Suprapubic skin (tissue), 4 donors: ENCODE data around the gene THTPA. TPM values are rescaled to one million over a fixed set of nuclear protein-coding genes. Genes with fewer than 3 reads are reported as not detected.
A peak's percentile ranks its signal among the peaks of the same experiment; 100 is the strongest.

Experiments
- DNase-seq, 2 donors: peaks; one replicate each; pipeline ENCODE4 v3.0.0-alpha.2; 2019; ENCODE audit warnings: low spot score in 2 of 2
- H3K27ac ChIP-seq: fragments of 200-600 bp; sonication (generic); one replicate; pipeline ENCODE4 v1.5.1; 2019
- H3K27me3 ChIP-seq: fragments of 200-600 bp; sonication (generic); one replicate; pipeline ENCODE4 v1.5.1; 2019
- H3K36me3 ChIP-seq: fragments of 200-600 bp; sonication (generic); one replicate; pipeline ENCODE4 v1.5.1; 2019
- H3K4me1 ChIP-seq: fragments of 200-600 bp; sonication (generic); one replicate; pipeline ENCODE4 v1.5.1; 2019
- H3K4me3 ChIP-seq: fragments of 200-600 bp; sonication (generic); one replicate; pipeline ENCODE4 v1.5.1; 2019; ENCODE audit warnings: mild to moderate bottlenecking
- H3K9me3 ChIP-seq: fragments of 200-600 bp; sonication (generic); one replicate; pipeline ENCODE4 v1.5.1; 2019
- EP300 ChIP-seq: sonication (generic); formaldehyde crosslinking; IDR thresholded peaks from one replicate; pipeline ENCODE4 v1.6.1; 2017; ENCODE audit warnings: antibody characterized with exemption
- POLR2A ChIP-seq, 2 donors: fragments of 450-650 bp; IDR thresholded peaks; one replicate each; pipeline ENCODE4 v1.6.1; 2017; ENCODE audit warnings: antibody characterized with exemption in 2 of 2, mild to moderate bottlenecking in 2 of 2, moderate library complexity in 2 of 2
- POLR2AphosphoS5 ChIP-seq, 3 donors: sonication (generic); formaldehyde crosslinking; IDR thresholded peaks; one replicate each; pipeline ENCODE4 v1.6.1; 2017; ENCODE audit warnings: antibody characterized with exemption in 3 of 3
- WGBS: methylation state at CpG from one replicate; pipeline ENCODE4 v1.1.5; 2018; 5-methylcytosine and 5-hydroxymethylcytosine counted together
- total RNA-seq, 4 donors: library from RNA; depleted of rRNA; stranded (reverse); fragments of >200 nt; gene quantifications; one replicate each; pipeline ENCODE4 v1.1.0, GENCODE V29; 2016
- TF ChIP-seq, protein P1 (sequence below), 2 donors: fragments of 200-600 bp in 1 of 2; fragments of 450-650 bp in 1 of 2; sonication (generic) in 1 of 2; IDR thresholded peaks; one replicate each; pipeline ENCODE4 v1.5.1; 2016 to 2019; ENCODE audit warnings: antibody characterized with exemption in 2 of 2, mild to moderate bottlenecking in 1 of 2, moderate library complexity in 1 of 2

THTPA gene
- 10 to 100 TPM in 2 of 4 donors, 1 to 10 TPM in 2; 7.0 to 16.7 (median 11.8) TPM for total RNA-seq

GRCh38 chr14:23555882-23556699 is at the start of gene THTPA:
Gene THTPA, plus strand, starts transcription at chr14:23556271. Its CDS starts 487 bp downstream, at chr14:23556758.
- Histone ChIP-seq H3K27ac (peak within 1 kb of the TSS; percentile 96), H3K9me3 (no peaks in the 10 kb centered on the region), H3K36me3 (peaks cover 30% of the 10 kb centered on the region), H3K4me3 (peak within 1 kb of the TSS; percentile 92), H3K27me3 (peaks cover under 1% of the 10 kb centered on the region), H3K4me1 (peaks cover 36% of the 10 kb centered on the region)
- DNase-seq = peak; percentile 95 to 96
- WGBS = 2% methylated on average over 26 of the region's 54 CpGs
- TF ChIP-seq EP300 (no peak), POLR2AphosphoS5 (IDR thresholded peaks at IDR 0.05) (peak in 1 of 3 donors; percentile 86)

DNA sequence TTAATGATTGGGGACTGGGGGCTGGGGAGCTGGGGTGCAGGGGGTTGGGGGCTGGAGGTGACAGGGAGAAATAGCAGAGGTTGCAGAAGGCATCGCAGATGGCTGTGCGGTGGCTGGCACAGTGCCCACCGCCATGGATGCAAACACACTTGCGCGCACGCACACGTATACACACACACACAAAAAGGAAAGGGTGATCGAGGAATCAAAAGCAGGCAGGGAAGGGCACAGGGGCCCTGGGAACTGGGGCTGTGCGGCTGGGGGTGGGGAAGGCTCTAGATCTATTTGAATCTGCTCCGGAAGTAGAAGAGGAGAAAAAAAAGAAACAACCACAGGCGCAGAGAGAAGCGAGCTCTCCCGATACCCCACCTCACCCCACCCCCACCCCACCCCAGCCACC is 43.9 kb upstream of the THTPA start:
- no peak for TF ChIP-seq POLR2AphosphoS5 (IDR thresholded peaks at IDR 0.05)
- TF ChIP-seq, protein P1, sequence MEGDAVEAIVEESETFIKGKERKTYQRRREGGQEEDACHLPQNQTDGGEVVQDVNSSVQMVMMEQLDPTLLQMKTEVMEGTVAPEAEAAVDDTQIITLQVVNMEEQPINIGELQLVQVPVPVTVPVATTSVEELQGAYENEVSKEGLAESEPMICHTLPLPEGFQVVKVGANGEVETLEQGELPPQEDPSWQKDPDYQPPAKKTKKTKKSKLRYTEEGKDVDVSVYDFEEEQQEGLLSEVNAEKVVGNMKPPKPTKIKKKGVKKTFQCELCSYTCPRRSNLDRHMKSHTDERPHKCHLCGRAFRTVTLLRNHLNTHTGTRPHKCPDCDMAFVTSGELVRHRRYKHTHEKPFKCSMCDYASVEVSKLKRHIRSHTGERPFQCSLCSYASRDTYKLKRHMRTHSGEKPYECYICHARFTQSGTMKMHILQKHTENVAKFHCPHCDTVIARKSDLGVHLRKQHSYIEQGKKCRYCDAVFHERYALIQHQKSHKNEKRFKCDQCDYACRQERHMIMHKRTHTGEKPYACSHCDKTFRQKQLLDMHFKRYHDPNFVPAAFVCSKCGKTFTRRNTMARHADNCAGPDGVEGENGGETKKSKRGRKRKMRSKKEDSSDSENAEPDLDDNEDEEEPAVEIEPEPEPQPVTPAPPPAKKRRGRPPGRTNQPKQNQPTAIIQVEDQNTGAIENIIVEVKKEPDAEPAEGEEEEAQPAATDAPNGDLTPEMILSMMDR (IDR thresholded peaks at IDR 0.05) = no peak
- TF ChIP-seq EP300 = no peak
- TF ChIP-seq POLR2A (IDR thresholded peaks at IDR 0.05) = no peak
- DNase-seq = no peak
- Histone ChIP-seq H3K4me3 (no peak overlapping the region), H3K27ac (no peak overlapping the region), H3K27me3 (no peaks in the 10 kb centered on the region), H3K36me3 (no peaks in the 10 kb centered on the region), H3K9me3 (no peaks in the 10 kb centered on the region), H3K4me1 (peaks cover 23% of the 10 kb centered on the region)
- 45% methylated on average over 13 of the region's 13 CpGs for WGBS

GRCh38 chr14:23513005-23513817 is 42.9 kb upstream of the THTPA start:
- 49% methylated on average over 25 of the region's 25 CpGs for WGBS
- TF ChIP-seq, protein P1 (IDR thresholded peaks at IDR 0.05) = no peak
- TF ChIP-seq EP300 (no peak), POLR2AphosphoS5 (IDR thresholded peaks at IDR 0.05) (no peak), POLR2A (IDR thresholded peaks at IDR 0.05) (no peak)
- Histone ChIP-seq H3K9me3 (no peaks in the 10 kb centered on the region), H3K27ac (peak overlapping the region; percentile 29), H3K4me1 (peaks cover 23% of the 10 kb centered on the region), H3K4me3 (peak overlapping the region; percentile 9), H3K36me3 (no peaks in the 10 kb centered on the region), H3K27me3 (no peaks in the 10 kb centered on the region)
- no peak for DNase-seq

GRCh38 chr14:23513818-23514643 is 42.0 kb upstream of the THTPA start:
- no peak for TF ChIP-seq POLR2AphosphoS5 (IDR thresholded peaks at IDR 0.05)
- TF ChIP-seq, protein P1 (IDR thresholded peaks at IDR 0.05) = no peak
- TF ChIP-seq POLR2A (IDR thresholded peaks at IDR 0.05) = no peak
- TF ChIP-seq EP300 = no peak
- no peak for DNase-seq
- no peaks in the 10 kb centered on the region for H3K36me3 ChIP-seq
- peak overlapping the region; percentile 29 for H3K27ac ChIP-seq
- H3K27me3 ChIP-seq = no peaks in the 10 kb centered on the region
- H3K4me3 ChIP-seq = peak overlapping the region; percentile 9
- no peaks in the 10 kb centered on the region for H3K9me3 ChIP-seq
- WGBS = 61% methylated on average over 8 of the region's 8 CpGs
- peaks cover 23% of the 10 kb centered on the region for H3K4me1 ChIP-seq

DNA sequence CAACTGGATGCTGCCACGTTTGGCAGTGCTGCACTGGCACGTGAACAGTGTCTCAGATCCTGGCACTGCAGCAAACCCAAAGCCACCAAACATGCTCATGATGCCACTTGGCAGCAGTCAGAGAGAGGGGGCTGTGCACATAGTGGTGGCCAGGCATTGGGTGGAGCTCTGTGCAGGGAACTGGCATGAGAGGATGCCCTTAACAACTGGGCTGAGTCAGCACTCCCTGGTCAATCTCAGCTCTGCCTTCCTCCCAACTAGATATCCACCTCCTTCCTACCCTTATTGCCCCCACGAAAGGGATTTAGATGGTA is 41.5 kb upstream of the THTPA start:
- Histone ChIP-seq H3K4me3 (no peak overlapping the region), H3K27me3 (no peaks in the 10 kb centered on the region), H3K4me1 (peaks cover 23% of the 10 kb centered on the region), H3K36me3 (no peaks in the 10 kb centered on the region), H3K9me3 (no peaks in the 10 kb centered on the region), H3K27ac (no peak overlapping the region)
- TF ChIP-seq POLR2A (IDR thresholded peaks at IDR 0.05) (no peak), EP300 (no peak), POLR2AphosphoS5 (IDR thresholded peaks at IDR 0.05) (no peak)
- TF ChIP-seq, protein P1 (IDR thresholded peaks at IDR 0.05) = no peak
- DNase-seq = no peak
- 55% methylated on average over 3 of the region's 3 CpGs for WGBS
